ENCODE measurements around the gene FN1.

The FN1 gene

GRCh38 chr2:215405722-215406581 is 29.9 kb downstream of the FN1 start:
- Histone ChIP-seq H3K4me3 (ENCODE audit: low read length) (no peak overlapping the region), H3K56ac (ENCODE audit: low read length) (no peak overlapping the region), H3K4me1 (ENCODE audit: control insufficient read depth, low read depth, low read length) (no peaks in the 10 kb centered on the region), H3K79me1 (ENCODE audit: low read length) (no peaks in the 10 kb centered on the region), H3K4me2 (ENCODE audit: low read length) (no peak overlapping the region), H3K27me3 (ENCODE audit: insufficient read depth, low read length, poor library complexity) (no peaks in the 10 kb centered on the region), H3K27ac (ENCODE audit: low read depth, low read length) (no peak overlapping the region), H3K4ac (ENCODE audit: low read depth, low read length) (no peak overlapping the region), H3K18ac (ENCODE audit: low read length) (no peak overlapping the region), H2AK5ac (ENCODE audit: low read length) (no peak overlapping the region), H2BK5ac (ENCODE audit: low read length) (no peak overlapping the region), H2BK15ac (replicated peaks; ENCODE audit: low read depth) (no peak overlapping the region), H3K79me2 (ENCODE audit: control insufficient read depth, insufficient read depth, low read length) (no peaks in the 10 kb centered on the region), H4K5ac (ENCODE audit: low read length) (no peak overlapping the region), H3K9ac (ENCODE audit: low read length) (no peak overlapping the region), H3K23ac (ENCODE audit: low read length) (no peak overlapping the region), H2BK120ac (ENCODE audit: low read depth, low read length) (no peak overlapping the region), H4K8ac (ENCODE audit: low read depth, low read length) (no peak overlapping the region), H3K36me3 (ENCODE audit: control insufficient read depth, insufficient read depth, low read length) (peaks cover 16% of the 10 kb centered on the region)
- WGBS (ENCODE audit: extremely low coverage, insufficient coverage, low lambda C conversion rate) = no CpG with 5 or more reads among the region's 11 CpGs
- no peak for DNase-seq

- Histone ChIP-seq H3K36me3 (ENCODE audit: control insufficient read depth, insufficient read depth, low read length) (peaks cover 13% of the 10 kb centered on the region), H3K79me1 (ENCODE audit: low read length) (no peaks in the 10 kb centered on the region), H3K4me1 (ENCODE audit: control insufficient read depth, low read depth, low read length) (no peaks in the 10 kb centered on the region), H3K9ac (ENCODE audit: low read length) (no peak overlapping the region), H3K56ac (ENCODE audit: low read length) (no peak overlapping the region), H4K5ac (ENCODE audit: low read length) (no peak overlapping the region), H3K27ac (ENCODE audit: low read depth, low read length) (no peak overlapping the region), H3K18ac (ENCODE audit: low read length) (no peak overlapping the region), H3K4me3 (ENCODE audit: low read length) (no peak overlapping the region), H3K79me2 (ENCODE audit: control insufficient read depth, insufficient read depth, low read length) (no peaks in the 10 kb centered on the region), H2AK5ac (ENCODE audit: low read length) (no peak overlapping the region), H2BK120ac (ENCODE audit: low read depth, low read length) (no peak overlapping the region), H2BK15ac (replicated peaks; ENCODE audit: low read depth) (no peak overlapping the region), H4K8ac (ENCODE audit: low read depth, low read length) (no peak overlapping the region), H2BK5ac (ENCODE audit: low read length) (no peak overlapping the region), H3K4ac (ENCODE audit: low read depth, low read length) (no peak overlapping the region), H3K27me3 (ENCODE audit: insufficient read depth, low read length, poor library complexity) (no peaks in the 10 kb centered on the region), H3K23ac (ENCODE audit: low read length) (no peak overlapping the region), H3K4me2 (ENCODE audit: low read length) (no peak overlapping the region)
- no peak for DNase-seq
- no CpG with 5 or more reads among the region's 8 CpGs for WGBS (ENCODE audit: extremely low coverage, insufficient coverage, low lambda C conversion rate)
Measured at GRCh38 chr2:215404348-215405012, 31.4 kb downstream of the FN1 start.

GRCh38 chr2:215403441-215404347 is 32.2 kb downstream of the FN1 start:
- Histone ChIP-seq H3K79me1 (ENCODE audit: low read length) (no peaks in the 10 kb centered on the region), H3K4me3 (ENCODE audit: low read length) (no peak overlapping the region), H2AK5ac (ENCODE audit: low read length) (no peak overlapping the region), H3K4me2 (ENCODE audit: low read length) (no peak overlapping the region), H3K4me1 (ENCODE audit: control insufficient read depth, low read depth, low read length) (no peaks in the 10 kb centered on the region), H3K9ac (ENCODE audit: low read length) (no peak overlapping the region), H2BK15ac (replicated peaks; ENCODE audit: low read depth) (no peak overlapping the region), H4K8ac (ENCODE audit: low read depth, low read length) (no peak overlapping the region), H3K79me2 (ENCODE audit: control insufficient read depth, insufficient read depth, low read length) (no peaks in the 10 kb centered on the region), H3K27me3 (ENCODE audit: insufficient read depth, low read length, poor library complexity) (no peaks in the 10 kb centered on the region), H3K36me3 (ENCODE audit: control insufficient read depth, insufficient read depth, low read length) (peaks cover 9% of the 10 kb centered on the region), H3K56ac (ENCODE audit: low read length) (no peak overlapping the region), H2BK120ac (ENCODE audit: low read depth, low read length) (no peak overlapping the region), H3K18ac (ENCODE audit: low read length) (no peak overlapping the region), H3K23ac (ENCODE audit: low read length) (no peak overlapping the region), H3K4ac (ENCODE audit: low read depth, low read length) (no peak overlapping the region), H4K5ac (ENCODE audit: low read length) (no peak overlapping the region), H2BK5ac (ENCODE audit: low read length) (no peak overlapping the region), H3K27ac (ENCODE audit: low read depth, low read length) (no peak overlapping the region)
- DNase-seq = no peak
- 100% methylated on average over 2 of the region's 10 CpGs for WGBS (ENCODE audit: extremely low coverage, insufficient coverage, low lambda C conversion rate)

- Histone ChIP-seq H3K4ac (ENCODE audit: low read depth, low read length) (no peak overlapping the region), H2BK5ac (ENCODE audit: low read length) (no peak overlapping the region), H3K18ac (ENCODE audit: low read length) (no peak overlapping the region), H4K5ac (ENCODE audit: low read length) (no peak overlapping the region), H2BK120ac (ENCODE audit: low read depth, low read length) (no peak overlapping the region), H3K4me2 (ENCODE audit: low read length) (no peak overlapping the region), H3K79me1 (ENCODE audit: low read length) (no peaks in the 10 kb centered on the region), H3K79me2 (ENCODE audit: control insufficient read depth, insufficient read depth, low read length) (no peaks in the 10 kb centered on the region), H3K36me3 (ENCODE audit: control insufficient read depth, insufficient read depth, low read length) (peaks cover 9% of the 10 kb centered on the region), H4K8ac (ENCODE audit: low read depth, low read length) (no peak overlapping the region), H3K4me3 (ENCODE audit: low read length) (no peak overlapping the region), H3K27ac (ENCODE audit: low read depth, low read length) (no peak overlapping the region), H3K27me3 (ENCODE audit: insufficient read depth, low read length, poor library complexity) (no peaks in the 10 kb centered on the region), H3K9ac (ENCODE audit: low read length) (no peak overlapping the region), H3K23ac (ENCODE audit: low read length) (no peak overlapping the region), H3K56ac (ENCODE audit: low read length) (no peak overlapping the region), H2BK15ac (replicated peaks; ENCODE audit: low read depth) (no peak overlapping the region), H3K4me1 (ENCODE audit: control insufficient read depth, low read depth, low read length) (no peaks in the 10 kb centered on the region), H2AK5ac (ENCODE audit: low read length) (no peak overlapping the region)
- DNase-seq = no peak
- no CpG with 5 or more reads among the region's 3 CpGs for WGBS (ENCODE audit: extremely low coverage, insufficient coverage, low lambda C conversion rate)
Measured at GRCh38 chr2:215401896-215402379, 33.9 kb downstream of the FN1 start.

- peaks cover 9% of the 10 kb centered on the region for H3K36me3 ChIP-seq (ENCODE audit: control insufficient read depth, insufficient read depth, low read length)
- H3K27ac ChIP-seq (ENCODE audit: low read depth, low read length) = no peak overlapping the region
- no peak overlapping the region for H3K23ac ChIP-seq (ENCODE audit: low read length)
- WGBS (ENCODE audit: extremely low coverage, insufficient coverage, low lambda C conversion rate) = no CpG with 5 or more reads among the region's 3 CpGs
- H3K4ac ChIP-seq (ENCODE audit: low read depth, low read length) = no peak overlapping the region
- no peak overlapping the region for H3K4me3 ChIP-seq (ENCODE audit: low read length)
- no peaks in the 10 kb centered on the region for H3K79me1 ChIP-seq (ENCODE audit: low read length)
- no peak overlapping the region for H3K56ac ChIP-seq (ENCODE audit: low read length)
- H3K79me2 ChIP-seq (ENCODE audit: control insufficient read depth, insufficient read depth, low read length) = no peaks in the 10 kb centered on the region
- H2AK5ac ChIP-seq (ENCODE audit: low read length) = no peak overlapping the region
- H3K9ac ChIP-seq (ENCODE audit: low read length) = no peak overlapping the region
- H4K8ac ChIP-seq (ENCODE audit: low read depth, low read length) = no peak overlapping the region
- no peaks in the 10 kb centered on the region for H3K27me3 ChIP-seq (ENCODE audit: insufficient read depth, low read length, poor library complexity)
- no peak overlapping the region for H2BK15ac ChIP-seq (replicated peaks; ENCODE audit: low read depth)
- no peak overlapping the region for H4K5ac ChIP-seq (ENCODE audit: low read length)
- H3K4me1 ChIP-seq (ENCODE audit: control insufficient read depth, low read depth, low read length) = no peaks in the 10 kb centered on the region
- H2BK5ac ChIP-seq (ENCODE audit: low read length) = no peak overlapping the region
- no peak overlapping the region for H2BK120ac ChIP-seq (ENCODE audit: low read depth, low read length)
- no peak overlapping the region for H3K4me2 ChIP-seq (ENCODE audit: low read length)
- no peak for DNase-seq
- no peak overlapping the region for H3K18ac ChIP-seq (ENCODE audit: low read length)
Measured at GRCh38 chr2:215399067-215399716, 36.7 kb downstream of the FN1 start.
